IMR-90 (cell line): Measurements from ENCODE around the gene KRT72. TPM values are rescaled to one million over a fixed set of nuclear protein-coding genes. Genes with fewer than 3 reads are reported as not detected.

Experiments
- ATAC-seq: fragments of 200-7000 bp; cut with Tn5 transposase; 2 replicates; pipeline ENCODE4 v1.9.1; 2020; ENCODE audit warnings: low read depth, mild to moderate bottlenecking, moderate library complexity
- BruUV-seq: library from RNA; stranded (reverse); fragments of 400-500 nt; replicated peaks from 2 replicates; lab custom pipeline; 2021; lab: Mats Ljungman, UMichigan
- CTCF ChIA-PET: fragments of 300-600 bp; formaldehyde crosslinking; extraction: SDS; loops from one replicate; lab custom pipeline; 2021; ENCODE audit warnings: antibody characterized with exemption; lab: Yijun Ruan, JAX
- POLR2A ChIA-PET: fragments of 300-600 bp; sonication (Branson Sonifier 250); formaldehyde crosslinking; loops from one replicate; lab custom pipeline; 2022; ENCODE audit warnings: antibody characterized with exemption; ENCODE audit not compliant: unreplicated experiment; lab: Charles Lee
- DNase-seq: peaks from one replicate; pipeline ENCODE4 v3.0.0; 2013
- H2AFZ ChIP-seq: replicated peaks from 2 replicates; pipeline ENCODE3; 2013; ENCODE audit warnings: low read length, mild to moderate bottlenecking; ENCODE audit not compliant: poor library complexity
- H2AK5ac ChIP-seq: 2 replicates; pipeline ENCODE4 v1.6.1; 2013; ENCODE audit warnings: low read depth, low read length, inconsistent platforms
- H2AK9ac ChIP-seq: replicated peaks from 2 replicates; pipeline ENCODE3; 2013; ENCODE audit warnings: mild to moderate bottlenecking, low read depth, low read length, moderate library complexity; ENCODE audit not compliant: poor library complexity
- H2BK120ac ChIP-seq: 2 replicates; pipeline ENCODE4 v1.6.1; 2013; ENCODE audit warnings: low read depth, low read length, inconsistent platforms
- H2BK15ac ChIP-seq: 3 replicates; pipeline ENCODE4 v1.6.1; 2013; ENCODE audit warnings: low read depth, low read length, inconsistent platforms
- H2BK20ac ChIP-seq: 2 replicates; pipeline ENCODE4 v1.6.1; 2013; ENCODE audit warnings: low read depth, mild to moderate bottlenecking, inconsistent platforms, low read length, moderate library complexity
- H2BK5ac ChIP-seq: 2 replicates; pipeline ENCODE4 v1.6.1; 2013; ENCODE audit warnings: mild to moderate bottlenecking, low read depth, low read length, inconsistent platforms; ENCODE audit not compliant: poor library complexity, severe bottlenecking
- H3K14ac ChIP-seq: replicated peaks from 2 replicates; pipeline ENCODE4 v1.6.1; 2013; ENCODE audit warnings: low read depth, low read length, inconsistent platforms
- H3K18ac ChIP-seq: 2 replicates; pipeline ENCODE4 v1.6.1; 2013; ENCODE audit warnings: low read depth, low read length, control low read depth
- H3K23ac ChIP-seq: 2 replicates; pipeline ENCODE4 v1.6.1; 2013; ENCODE audit warnings: low read depth, low read length, inconsistent platforms
- H3K27ac ChIP-seq: 2 replicates; pipeline ENCODE4 v1.5.1; 2013; ENCODE audit warnings: mild to moderate bottlenecking, control low read depth, low read length; ENCODE audit not compliant: insufficient read depth
- H3K27me3 ChIP-seq: 2 replicates; pipeline ENCODE4 v1.6.1; 2013; ENCODE audit warnings: low read length; ENCODE audit not compliant: control insufficient read depth, insufficient read depth
- H3K36me3 ChIP-seq: 2 replicates; pipeline ENCODE4 v1.6.1; 2013; ENCODE audit warnings: low read length, mixed read lengths; ENCODE audit not compliant: control insufficient read depth, insufficient read depth
- H3K4ac ChIP-seq: 2 replicates; pipeline ENCODE4 v1.6.1; 2013; ENCODE audit warnings: low read depth, low read length, inconsistent platforms
- H3K4me1 ChIP-seq: 2 replicates; pipeline ENCODE4 v1.6.1; 2013; ENCODE audit warnings: low read length, mixed read lengths; ENCODE audit not compliant: control insufficient read depth, insufficient read depth
- H3K4me2 ChIP-seq: 2 replicates; pipeline ENCODE4 v1.6.1; 2013; ENCODE audit warnings: low read depth, mild to moderate bottlenecking, control low read depth, low read length, moderate library complexity
- H3K4me3 ChIP-seq: 2 replicates; pipeline ENCODE4 v1.5.1; 2013; ENCODE audit warnings: low read depth, mild to moderate bottlenecking, control low read depth, low read length, moderate library complexity; ENCODE audit not compliant: insufficient read depth
- H3K56ac ChIP-seq: 2 replicates; pipeline ENCODE4 v1.6.1; 2013; ENCODE audit warnings: low read length, inconsistent platforms; ENCODE audit not compliant: insufficient read depth; ENCODE audit errors: extremely low read depth
- H3K79me1 ChIP-seq, 2 experiments: 2 replicates each; pipeline ENCODE4 v1.6.1; 2013; ENCODE audit warnings: low read length in 2 of 2, inconsistent platforms in 1 of 2, low read depth in 1 of 2
- H3K9ac ChIP-seq: 2 replicates; pipeline ENCODE4 v1.6.1; 2013; ENCODE audit warnings: low read depth, low read length, control low read depth
- H3K9me1 ChIP-seq: 2 replicates; pipeline ENCODE4 v1.6.1; 2013; ENCODE audit warnings: low read length, inconsistent platforms; ENCODE audit not compliant: insufficient read depth
- H3K9me3 ChIP-seq: 2 replicates; pipeline ENCODE4 v1.6.1; 2013; ENCODE audit warnings: low read length; ENCODE audit not compliant: control insufficient read depth, insufficient read depth
- H4K20me1 ChIP-seq: 2 replicates; pipeline ENCODE4 v1.6.1; 2013; ENCODE audit warnings: low read length, inconsistent platforms; ENCODE audit not compliant: insufficient read depth
- H4K5ac ChIP-seq: 2 replicates; pipeline ENCODE4 v1.6.1; 2013; ENCODE audit warnings: mild to moderate bottlenecking, low read depth, low read length, control low read depth
- H4K8ac ChIP-seq, 2 experiments: 2 replicates each; pipeline ENCODE4 v1.6.1; 2013; ENCODE audit warnings: low read depth in 2 of 2, low read length in 2 of 2, control low read depth in 1 of 2, inconsistent platforms in 1 of 2
- H4K91ac ChIP-seq: 2 replicates; pipeline ENCODE4 v1.6.1; 2013; ENCODE audit warnings: low read depth, low read length, inconsistent platforms; ENCODE audit not compliant: insufficient read depth
- FOS ChIP-seq: fragments of 150-350 bp; IDR thresholded peaks from 2 replicates; pipeline ENCODE4 v1.6.1; 2016; ENCODE audit warnings: low read depth, low read length
- MAFK ChIP-seq: IDR thresholded peaks from 2 replicates; pipeline ENCODE4 v1.6.1; 2012; ENCODE audit warnings: low read depth, low read length, improper control_type of control experiment
- SMC3 ChIP-seq: fragments of 150-350 bp; IDR thresholded peaks from 2 replicates; pipeline ENCODE4 v1.6.1; 2016; ENCODE audit warnings: low read depth, mild to moderate bottlenecking, antibody characterized with exemption, low read length, moderate library complexity
- WGBS, 2 experiments: methylation state at CpG; one replicate each; pipeline versions ENCODE4 v1.1.5 to v1.1.7; 2013; ENCODE audit warnings: missing lambda C conversion rate in 2 of 2; ENCODE audit not compliant: insufficient read length in 1 of 2; ENCODE audit errors: extremely low coverage in 2 of 2; 5-methylcytosine and 5-hydroxymethylcytosine counted together
- dilution Hi-C: fragments of 300-500 bp; cut with HindIII; formaldehyde crosslinking; loops from one replicate; pipeline ENCODE4 v1.14.3; 2018; ENCODE audit warnings: low sequenced_read_pairs; ENCODE audit not compliant: unreplicated experiment
- in situ Hi-C: fragments of 300-500 bp; cut with MboI; formaldehyde crosslinking; loops from 3 replicates; pipeline ENCODE4 v1.14.3; 2019; ENCODE audit warnings: low sequenced_read_pairs, inconsistent platforms, mixed read lengths
- intact Hi-C: fragments of 100-400 bp; cut with micrococcal nuclease; formaldehyde crosslinking; loops from 2 replicates; pipeline ENCODE4 v1.10.0; 2022
- polyA plus RNA-seq, 3 experiments: library from polyadenylated mRNA; depleted of rRNA; stranded (reverse); fragments of >200 nt; gene quantifications; 2 replicates each; pipeline ENCODE4 v1.2.3, GENCODE V29; 2012; ENCODE audit warnings: low replicate concordance in 1 of 3
- total RNA-seq: library from RNA; depleted of rRNA; stranded (reverse); fragments of >200 nt; gene quantifications from 2 replicates; pipeline ENCODE4 v1.2.3, GENCODE V29; 2012

Gene KRT72
- total and polyA plus RNA-seq, 2 of the 4 experiments (the other 2 are of a cell fraction) = not detected

- H2BK15ac ChIP-seq = no peak overlapping the region
- in situ Hi-C loops (no loop called here), intact Hi-C loops (no loop called here), dilution Hi-C loops (no loop called here)
- no peak overlapping the region for H3K56ac ChIP-seq
- H3K23ac ChIP-seq = no peak overlapping the region
- no peak overlapping the region for H3K9ac ChIP-seq
- no peaks in the 10 kb centered on the region for H4K20me1 ChIP-seq
- H2BK5ac ChIP-seq = no peak overlapping the region
- H3K14ac ChIP-seq = no peak overlapping the region
- DNase-seq (no peak), ATAC-seq (no peak)
- no peak overlapping the region for H4K8ac ChIP-seq
- POLR2A ChIA-PET = no interaction called here
- no peak overlapping the region for H3K4ac ChIP-seq
- H3K4me2 ChIP-seq = no peak overlapping the region
- H4K91ac ChIP-seq = no peak overlapping the region
- H3K4me1 ChIP-seq = no peaks in the 10 kb centered on the region
- no peak overlapping the region for H3K27ac ChIP-seq
- no peak overlapping the region for H2AFZ ChIP-seq
- no peak overlapping the region for H4K5ac ChIP-seq
- H2BK120ac ChIP-seq = no peak overlapping the region
- no peak overlapping the region for H2BK20ac ChIP-seq
- no peak overlapping the region for H2AK9ac ChIP-seq
- peaks cover 47% of the 10 kb centered on the region for H3K27me3 ChIP-seq
- H3K18ac ChIP-seq = no peak overlapping the region
- no peaks in the 10 kb centered on the region for H3K36me3 ChIP-seq
- BruUV-seq = no TSS peak
- no peaks in the 10 kb centered on the region for H3K79me1 ChIP-seq
- no peaks in the 10 kb centered on the region for H3K9me1 ChIP-seq
- H3K4me3 ChIP-seq = no peak overlapping the region
- TF ChIP-seq MAFK = no peak
- TF ChIP-seq SMC3 = no peak
- TF ChIP-seq FOS = no peak
- WGBS, 2 experiments = 14% methylated on average over 2 of the region's 6 CpGs; no CpG with 5 or more reads in 1 of the 2 experiments
- no peaks in the 10 kb centered on the region for H3K9me3 ChIP-seq
- no peak overlapping the region for H2AK5ac ChIP-seq
- CTCF ChIA-PET = no interaction called here
Measured at GRCh38 chr12:52555577-52555976, 45.7 kb downstream of the KRT72 start.
